H1 (cell line): ENCODE results near the gene C8B. TPM values are rescaled to one million over a fixed set of nuclear protein-coding genes. Genes with fewer than 3 reads are reported as not detected.

Source experiments
- CTCF ChIA-PET: fragments of 300-600 bp; sonication (Branson Sonifier 250); formaldehyde crosslinking; loops from one replicate; lab custom pipeline; 2021; ENCODE audit not compliant: partially characterized antibody; lab: Charles Lee
- POLR2A ChIA-PET: fragments of 300-600 bp; sonication (Branson Sonifier 250); formaldehyde crosslinking; loops from one replicate; lab custom pipeline; 2021; ENCODE audit warnings: inconsistent platforms; ENCODE audit not compliant: partially characterized antibody; lab: Charles Lee
- DNase-seq, 2 experiments: peaks; one replicate each; pipeline versions ENCODE4 v3.0.0 to v3.0.0-alpha.2; 2010 to 2022; ENCODE audit warnings: low spot score in 2 of 2, low read depth in 1 of 2, mixed read lengths in 1 of 2
- FAIRE-seq: peaks from 2 replicates; lab custom pipeline; 2011; peaks lifted over from hg19 to GRCh38; lab: Jason Lieb, UNC
- H2AFZ ChIP-seq: 2 replicates; pipeline ENCODE4 v1.8.1; 2012; ENCODE audit warnings: low read length, inconsistent platforms
- H2AK5ac ChIP-seq: 2 replicates; pipeline ENCODE4 v1.6.1; 2013; ENCODE audit warnings: low read depth, low read length
- H2BK120ac ChIP-seq: replicated peaks from 2 replicates; pipeline ENCODE3; 2013; ENCODE audit warnings: low read depth, low read length, inconsistent platforms
- H2BK12ac ChIP-seq: 2 replicates; pipeline ENCODE4 v1.6.1; 2013; ENCODE audit warnings: low read depth, low read length
- H2BK15ac ChIP-seq: 2 replicates; pipeline ENCODE4 v1.6.1; 2013; ENCODE audit warnings: low read length
- H2BK20ac ChIP-seq: 2 replicates; pipeline ENCODE4 v1.6.1; 2013; ENCODE audit warnings: low read length
- H2BK5ac ChIP-seq: 2 replicates; pipeline ENCODE4 v1.6.1; 2013; ENCODE audit warnings: low read depth, low read length
- H3K14ac ChIP-seq: 2 replicates; pipeline ENCODE4 v1.6.1; 2013; ENCODE audit warnings: inconsistent platforms; ENCODE audit not compliant: insufficient read length
- H3K18ac ChIP-seq: 2 replicates; pipeline ENCODE4 v1.6.1; 2013; ENCODE audit warnings: low read length; ENCODE audit errors: extremely low read depth
- H3K23ac ChIP-seq: 2 replicates; pipeline ENCODE4 v1.6.1; 2013; ENCODE audit warnings: inconsistent platforms; ENCODE audit not compliant: insufficient read length
- H3K23me2 ChIP-seq: 2 replicates; pipeline ENCODE4 v1.6.1; 2013; ENCODE audit warnings: low read depth, low read length
- H3K27ac ChIP-seq: 2 replicates; pipeline ENCODE4 v1.6.1; 2011; ENCODE audit warnings: low read depth, low read length, inconsistent platforms
- H3K27me3 ChIP-seq, 4 experiments: replicated peaks in 1 of 4; 1 replicate in 1 of 4; 2 replicates in 3 of 4; pipeline versions ENCODE4 v1.6.1 to v1.8.1; 2011 to 2013; ENCODE audit warnings: low read length in 3 of 4, mild to moderate bottlenecking in 3 of 4, inconsistent platforms in 2 of 4, mixed read lengths in 2 of 4, moderate library complexity in 1 of 4; ENCODE audit not compliant: control insufficient read depth in 3 of 4, insufficient read depth in 3 of 4; ENCODE audit errors: extremely low read depth in 1 of 4
- H3K36me3 ChIP-seq, 4 experiments: 2 replicates each; pipeline versions ENCODE4 v1.6.1 to v1.8.1; 2011 to 2013; ENCODE audit warnings: mild to moderate bottlenecking in 4 of 4, low read length in 3 of 4, moderate library complexity in 2 of 4, control low read depth in 1 of 4, inconsistent platforms in 1 of 4; ENCODE audit not compliant: insufficient read depth in 4 of 4, control insufficient read depth in 2 of 4
- H3K4ac ChIP-seq: replicated peaks from 2 replicates; pipeline ENCODE3; 2013; ENCODE audit warnings: low read length, low read depth, mixed read lengths, inconsistent platforms; ENCODE audit not compliant: insufficient read length
- H3K4me1 ChIP-seq, 4 experiments: replicated peaks in 1 of 4; 1 replicate in 1 of 4; 2 replicates in 3 of 4; pipeline versions ENCODE4 v1.6.1 to v1.8.1; 2011 to 2013; ENCODE audit warnings: low read length in 3 of 4, inconsistent platforms in 2 of 4, mixed read lengths in 1 of 4; ENCODE audit not compliant: insufficient read depth in 4 of 4, control insufficient read depth in 3 of 4
- H3K4me2 ChIP-seq, 2 experiments: 2 replicates each; pipeline versions ENCODE4 v1.6.1 to v1.8.1; 2011 to 2013; ENCODE audit warnings: low read depth in 2 of 2, low read length in 2 of 2, control low read depth in 1 of 2, inconsistent platforms in 1 of 2, mild to moderate bottlenecking in 1 of 2; ENCODE audit not compliant: insufficient read depth in 1 of 2
- H3K4me3 ChIP-seq, 4 experiments: fragments of 200-600, 300-600 bp in 1 of 4; sonication (generic), shearing (Covaris generic), sonication (Bioruptor Twin) in 1 of 4; 2 replicates each; pipeline versions ENCODE4 v1.5.1 to v1.8.1; 2011 to 2016; ENCODE audit warnings: low read length in 4 of 4, low read depth in 3 of 4, control low read depth in 2 of 4, inconsistent platforms in 2 of 4, mild to moderate bottlenecking in 2 of 4, mixed read lengths in 1 of 4, moderate library complexity in 1 of 4; ENCODE audit not compliant: insufficient read depth in 2 of 4; ENCODE audit errors: extremely low read depth in 1 of 4
- H3K56ac ChIP-seq: replicated peaks from 2 replicates; pipeline ENCODE3; 2013; ENCODE audit warnings: low read depth, mild to moderate bottlenecking, mixed read lengths, low read length, inconsistent platforms; ENCODE audit not compliant: insufficient read length
- H3K79me1 ChIP-seq: 2 replicates; pipeline ENCODE4 v1.6.1; 2013; ENCODE audit warnings: low read depth, low read length, control low read depth
- H3K79me2 ChIP-seq, 2 experiments: 2 replicates each; pipeline versions ENCODE4 v1.6.1 to v1.8.1; 2012 to 2013; ENCODE audit warnings: low read length in 2 of 2, mild to moderate bottlenecking in 2 of 2, inconsistent platforms in 1 of 2; ENCODE audit not compliant: insufficient read depth in 2 of 2, control insufficient read depth in 1 of 2
- H3K9ac ChIP-seq, 4 experiments: replicated peaks in 1 of 4; 1 replicate in 1 of 4; 2 replicates in 3 of 4; pipeline versions ENCODE4 v1.6.1 to v1.8.1; 2011 to 2013; ENCODE audit warnings: low read depth in 3 of 4, low read length in 3 of 4, control low read depth in 2 of 4, mild to moderate bottlenecking in 2 of 4, moderate library complexity in 2 of 4, inconsistent platforms in 1 of 4; ENCODE audit errors: extremely low read depth in 1 of 4
- H3K9me3 ChIP-seq, 2 experiments: 2 replicates each; pipeline versions ENCODE4 v1.6.1 to v1.8.1; 2012 to 2013; ENCODE audit warnings: mild to moderate bottlenecking in 2 of 2, moderate library complexity in 2 of 2, control low read depth in 1 of 2, inconsistent platforms in 1 of 2, low read depth in 1 of 2, low read length in 1 of 2, mixed read lengths in 1 of 2; ENCODE audit not compliant: insufficient read depth in 2 of 2
- H4K20me1 ChIP-seq, 2 experiments: replicated peaks in 1 of 2; 2 replicates each; pipeline versions ENCODE3 to v1.8.1; 2011 to 2013; ENCODE audit warnings: inconsistent platforms in 2 of 2, low read length in 2 of 2, mild to moderate bottlenecking in 1 of 2; ENCODE audit not compliant: insufficient read depth in 2 of 2, control insufficient read depth in 1 of 2
- H4K5ac ChIP-seq: 2 replicates; pipeline ENCODE4 v1.6.1; 2013; ENCODE audit warnings: low read length, low read depth, mixed read lengths, inconsistent platforms; ENCODE audit not compliant: insufficient read length
- H4K8ac ChIP-seq: 2 replicates; pipeline ENCODE4 v1.8.0; 2013; ENCODE audit warnings: mild to moderate bottlenecking, moderate library complexity, low read length, inconsistent platforms; ENCODE audit not compliant: insufficient read depth; ENCODE audit errors: extremely low read depth
- H4K91ac ChIP-seq: replicated peaks from 2 replicates; pipeline ENCODE3; 2013; ENCODE audit warnings: low read length, mixed read lengths, inconsistent platforms; ENCODE audit not compliant: insufficient read length
- ASH2L ChIP-seq: fragments of 200-600, 300-600 bp; sonication (generic); IDR thresholded peaks from one replicate; pipeline ENCODE4 v1.7.1; 2017; ENCODE audit warnings: low read length
- BCL11A ChIP-seq, 2 experiments: IDR thresholded peaks; one replicate each; pipeline ENCODE4 v1.6.1; 2011; ENCODE audit warnings: low read depth in 2 of 2, low read length in 2 of 2, mild to moderate bottlenecking in 2 of 2
- FOSL1 ChIP-seq: IDR thresholded peaks from 2 replicates; pipeline ENCODE4 v1.6.1; 2011; ENCODE audit warnings: mild to moderate bottlenecking, low read depth, low read length, moderate library complexity; ENCODE audit not compliant: insufficient read depth
- GABPA ChIP-seq: IDR thresholded peaks from 2 replicates; pipeline ENCODE4 v1.6.1; 2011; ENCODE audit warnings: mild to moderate bottlenecking, low read length, moderate library complexity, borderline replicate concordance; ENCODE audit not compliant: insufficient read depth
- HDAC2 ChIP-seq, 2 experiments: fragments of 300-600 bp in 1 of 2; sonication (generic) in 1 of 2; IDR thresholded peaks; 2 replicates each; pipeline ENCODE4 v1.6.1; 2011 to 2012; ENCODE audit warnings: low read depth in 2 of 2, low read length in 2 of 2, mild to moderate bottlenecking in 2 of 2, moderate library complexity in 2 of 2, borderline replicate concordance in 1 of 2, inconsistent platforms in 1 of 2
- HDAC6 ChIP-seq: IDR thresholded peaks from one replicate; pipeline ENCODE4 v1.7.1; 2012; ENCODE audit warnings: low read depth, mild to moderate bottlenecking, inconsistent platforms, low read length, moderate library complexity
- JUND ChIP-seq: IDR thresholded peaks from 2 replicates; pipeline ENCODE4 v1.6.1; 2011; ENCODE audit warnings: mild to moderate bottlenecking, improper control_type of control experiment, low read length
- KDM4A ChIP-seq: IDR thresholded peaks from one replicate; pipeline ENCODE4 v1.7.1; 2012; ENCODE audit warnings: low read depth, mild to moderate bottlenecking, moderate library complexity, low read length, inconsistent platforms; ENCODE audit not compliant: severe bottlenecking
- MAFK ChIP-seq: IDR thresholded peaks from 2 replicates; pipeline ENCODE4 v1.6.1; 2012; ENCODE audit warnings: low read depth, mild to moderate bottlenecking, improper control_type of control experiment, low read length
- NANOG ChIP-seq: IDR thresholded peaks from 2 replicates; pipeline ENCODE4 v1.6.1; 2011; ENCODE audit warnings: low read length, low read depth, mild to moderate bottlenecking, inconsistent platforms; ENCODE audit not compliant: insufficient read depth, poor library complexity, severe bottlenecking
- RBBP5 ChIP-seq: IDR thresholded peaks from 2 replicates; pipeline ENCODE4 v1.7.1; 2012; ENCODE audit warnings: low read depth, mild to moderate bottlenecking, inconsistent platforms, low read length, moderate library complexity, borderline replicate concordance
- SIRT6 ChIP-seq: IDR thresholded peaks from one replicate; pipeline ENCODE4 v1.7.1; 2012; ENCODE audit warnings: low read length, inconsistent platforms
- SP4 ChIP-seq: IDR thresholded peaks from 2 replicates; pipeline ENCODE4 v1.6.1; 2012; ENCODE audit warnings: low read length, inconsistent platforms
- SUZ12 ChIP-seq: fragments of 200-600 bp; sonication (generic); IDR thresholded peaks from 2 replicates; pipeline ENCODE4 v1.6.1; 2012; ENCODE audit warnings: mild to moderate bottlenecking, inconsistent platforms, low read length, moderate library complexity, mixed read lengths
- TCF12 ChIP-seq: IDR thresholded peaks from 2 replicates; pipeline ENCODE4 v1.6.1; 2011; ENCODE audit warnings: low read depth, mild to moderate bottlenecking, low read length
- polyA plus RNA-seq, 7 experiments: library from polyadenylated mRNA; depleted of rRNA in 3 of 7; stranded (reverse) in 5 of 7; unstranded in 2 of 7; fragments of >200 nt in 5 of 7; fragments of 200-250 nt in 2 of 7; gene quantifications; 1 replicate in 5 of 7; 2 replicates in 1 of 7; 4 replicates in 1 of 7; pipeline versions ENCODE4 v1.2.1 to v1.2.3, GENCODE V29; 2011 to 2013; ENCODE audit warnings: missing spikeins in 2 of 7, mixed read lengths in 2 of 7
- total RNA-seq: library from RNA; stranded (reverse); fragmentation: NEBNext Ultra II Directional; extraction: Animal tissue kit (Norgen Biotek cat#: 25700); gene quantifications from 2 replicates; pipeline ENCODE4 v1.2.1, GENCODE V29; 2021

C8B gene
- total and polyA plus RNA-seq, 2 of the 8 experiments (the other 6 are each of a cell fraction or from before 2014, with no cell fraction given), result not detected

- ChIA-PET CTCF (no interaction called here), POLR2A (no interaction called here)
- H3K23ac ChIP-seq, result no peak overlapping the region
- no peaks in the 10 kb centered on the region for H3K27me3 ChIP-seq
- H3K79me2 ChIP-seq, result no peaks in the 10 kb centered on the region
- H3K4me3 ChIP-seq, result no peak overlapping the region
- no peak for FAIRE-seq
- no peak overlapping the region for H4K8ac ChIP-seq
- H3K56ac ChIP-seq, result no peak overlapping the region
- H3K36me3 ChIP-seq, result no peaks in the 10 kb centered on the region
- no peaks in the 10 kb centered on the region for H4K20me1 ChIP-seq
- no peak overlapping the region for H2BK5ac ChIP-seq
- no peak overlapping the region for H3K9ac ChIP-seq
- no peaks in the 10 kb centered on the region for H3K23me2 ChIP-seq
- DNase-seq, result no peak
- no peaks in the 10 kb centered on the region for H3K9me3 ChIP-seq
- no peaks in the 10 kb centered on the region for H3K79me1 ChIP-seq
- no peak overlapping the region for H2AK5ac ChIP-seq
- H3K18ac ChIP-seq, result no peak overlapping the region
- no peak overlapping the region for H4K91ac ChIP-seq
- H2AFZ ChIP-seq, result no peak overlapping the region
- H3K4me1 ChIP-seq, result no peaks in the 10 kb centered on the region
- no peak overlapping the region for H3K4me2 ChIP-seq
- H3K14ac ChIP-seq, result no peak overlapping the region
- no peak overlapping the region for H3K4ac ChIP-seq
- no peak overlapping the region for H2BK20ac ChIP-seq
- no peak overlapping the region for H4K5ac ChIP-seq
- no peak overlapping the region for H2BK120ac ChIP-seq
- no peak overlapping the region for H3K27ac ChIP-seq
- no peak overlapping the region for H2BK12ac ChIP-seq
- no peak overlapping the region for H2BK15ac ChIP-seq
- TF ChIP-seq SIRT6 (no peak), ASH2L (no peak), GABPA (no peak), TCF12 (no peak), KDM4A (no peak), JUND (no peak), MAFK (no peak), BCL11A (IDR thresholded peaks at IDR 0.05; ENCODE audit: low read depth in 2 of 2, low read length in 2 of 2) (no peak), NANOG (no peak), SP4 (no peak), HDAC2 (IDR thresholded peaks at IDR 0.05; ENCODE audit: borderline replicate concordance in 1 of 2, low read depth in 2 of 2, low read length in 2 of 2) (no peak), FOSL1 (no peak), HDAC6 (no peak), RBBP5 (no peak), SUZ12 (no peak)
Observed at GRCh38 chr1:56894014-56894413, 71.8 kb downstream of the C8B start.
